HG02642 (cell line): ENCODE results near the gene PRKCH.

Source experiments
- ATAC-seq: cut with Tn5 transposase; IDR thresholded peaks from one replicate; pipeline ENCODE4 v1.9.1; 2021; ENCODE audit warnings: mild to moderate bottlenecking; ENCODE audit not compliant: unreplicated experiment, poor library complexity

The PRKCH gene

DNA sequence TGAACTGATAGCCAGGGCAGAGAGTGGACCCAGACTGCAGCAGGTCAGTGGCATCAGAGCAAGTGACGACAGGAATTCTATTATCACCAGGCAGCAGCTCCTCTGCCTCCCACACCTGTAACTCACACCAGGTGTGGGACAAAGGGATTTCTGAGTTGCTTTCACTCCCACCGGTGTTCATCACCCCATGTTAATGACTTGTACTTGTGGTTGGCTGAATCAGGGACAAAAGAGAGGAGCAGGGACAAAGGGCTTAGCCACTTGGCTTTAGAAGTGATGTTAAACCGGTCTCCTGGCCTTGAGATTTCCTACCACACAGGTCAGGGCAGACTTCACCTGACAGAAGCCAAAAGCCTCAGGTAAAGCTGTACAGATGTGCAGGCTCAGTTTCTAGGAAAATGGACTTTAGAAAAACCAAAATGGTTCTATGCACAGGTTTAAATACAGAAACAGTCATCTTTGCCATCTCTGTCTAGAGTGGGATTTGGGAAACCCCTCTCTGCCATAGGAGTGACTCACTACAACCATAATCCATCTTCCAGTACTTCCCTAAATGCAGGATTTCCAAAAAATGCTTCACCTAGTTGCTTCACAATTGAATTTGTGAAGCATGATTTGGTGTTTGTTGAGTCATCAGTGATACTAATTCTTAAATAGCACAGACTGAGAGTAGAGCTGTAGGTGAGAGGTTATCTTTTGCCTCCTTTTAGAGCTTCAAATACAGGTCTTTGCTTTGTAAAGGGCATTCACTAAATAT lies 158.5 kb downstream of the PRKCH start:
- no peak for ATAC-seq

DNA sequence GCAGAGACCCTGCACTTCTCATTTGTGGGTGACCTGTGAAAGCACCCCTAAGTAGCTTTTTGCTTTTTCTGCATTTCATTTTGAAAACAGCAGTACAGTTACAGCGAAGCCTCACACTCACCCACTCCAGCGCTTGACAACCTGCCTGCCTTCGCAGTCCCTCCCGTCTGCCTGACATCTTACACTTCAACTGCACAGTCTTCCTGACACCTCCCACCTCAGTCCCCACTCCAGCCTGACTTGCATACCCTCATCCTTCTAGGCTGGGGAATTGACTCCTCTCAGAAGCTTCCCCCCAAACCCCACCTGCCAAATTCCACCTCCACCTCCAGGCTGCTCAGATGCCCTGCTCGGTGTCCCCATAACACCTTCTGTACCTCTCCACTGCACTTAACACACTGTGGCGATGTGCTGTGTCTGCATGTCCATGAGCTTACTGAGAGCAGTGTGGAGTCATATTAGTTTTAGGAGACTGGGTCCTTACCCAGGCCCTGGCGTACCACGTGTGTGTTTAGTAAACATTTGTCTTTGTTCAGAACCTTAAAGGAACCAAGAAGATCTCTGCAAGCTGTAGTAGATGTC lies 159.4 kb downstream of the PRKCH start:
- no peak for ATAC-seq

DNA sequence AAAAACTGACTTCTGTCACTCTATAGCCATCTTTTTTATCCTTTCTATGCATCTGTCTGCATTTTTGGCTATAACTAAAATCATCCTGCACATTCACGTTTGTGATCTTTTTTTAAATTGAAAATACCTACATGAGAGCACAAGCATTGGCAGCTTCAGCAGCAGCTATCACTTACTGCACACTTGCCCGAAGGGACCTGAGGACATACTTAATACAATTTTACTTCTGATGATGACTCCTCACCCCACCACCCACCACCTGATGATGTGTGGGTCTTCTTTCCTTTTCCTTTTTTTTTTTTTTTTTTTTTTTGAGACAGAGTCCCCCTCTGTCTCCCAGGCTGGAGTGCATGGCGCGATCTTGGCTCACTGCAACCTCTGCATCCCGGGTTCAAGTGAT lies 160.3 kb downstream of the PRKCH start:
- no peak for ATAC-seq

DNA sequence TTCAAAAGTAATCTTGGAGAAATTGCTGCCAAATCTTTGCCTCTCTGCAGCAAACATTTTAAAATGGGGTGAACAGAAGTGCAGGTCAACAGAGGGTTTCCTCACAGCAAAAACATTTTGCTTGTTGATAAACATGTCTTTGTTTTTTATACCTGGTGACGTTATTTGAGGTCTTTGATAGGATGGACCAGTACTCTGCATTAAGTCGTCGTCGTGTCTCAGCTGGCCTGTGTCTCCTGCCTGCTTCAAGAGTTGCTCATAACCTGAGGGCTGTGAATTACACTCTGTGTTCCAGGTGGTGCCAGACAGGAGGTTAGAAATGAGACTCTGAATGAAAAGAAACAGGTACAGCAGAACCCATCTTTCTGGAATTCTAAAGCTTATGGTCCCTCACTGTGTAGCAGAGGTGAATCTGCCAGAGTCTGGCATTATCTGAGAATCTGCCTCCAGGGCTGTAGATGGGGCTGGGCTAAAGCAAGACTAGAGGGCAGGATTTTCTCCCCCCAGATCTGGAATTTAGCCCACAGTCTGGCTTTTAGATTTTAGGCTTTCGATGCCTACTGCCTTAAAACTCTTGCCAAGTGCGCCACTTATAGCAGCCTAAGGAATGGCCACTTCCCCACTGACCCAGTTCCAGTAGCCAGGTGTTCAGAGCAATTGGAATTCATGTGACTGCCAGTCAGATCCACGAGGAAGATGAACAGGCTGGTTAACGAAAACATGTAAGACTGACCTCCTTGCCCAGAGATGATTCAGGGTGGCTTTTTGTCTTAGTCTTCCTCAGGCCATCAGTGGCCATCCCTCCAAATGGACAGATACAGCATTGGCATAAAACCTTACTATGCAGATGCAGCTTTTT lies 161.2 kb downstream of the PRKCH start:
- no peak for ATAC-seq

DNA sequence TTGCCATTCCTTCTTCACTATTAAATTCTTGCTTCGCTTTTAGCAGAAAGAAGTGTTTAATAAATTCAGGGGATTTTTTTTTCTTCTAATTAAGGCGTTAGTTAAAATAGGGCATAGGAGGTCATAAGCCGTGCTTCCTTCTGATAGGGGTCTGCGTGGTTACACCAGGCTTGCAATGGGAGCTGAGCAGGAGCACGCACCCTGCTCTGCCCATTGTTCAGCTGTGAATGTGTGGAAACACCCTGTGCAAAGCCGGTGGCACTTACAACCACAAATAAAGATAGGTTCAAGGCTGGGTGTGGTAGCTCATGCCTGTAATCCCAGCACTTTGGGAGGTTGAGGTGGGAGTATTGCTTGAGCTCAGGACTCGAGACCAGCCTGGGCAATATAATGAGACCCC lies 162.1 kb downstream of the PRKCH start:
- no peak for ATAC-seq

DNA sequence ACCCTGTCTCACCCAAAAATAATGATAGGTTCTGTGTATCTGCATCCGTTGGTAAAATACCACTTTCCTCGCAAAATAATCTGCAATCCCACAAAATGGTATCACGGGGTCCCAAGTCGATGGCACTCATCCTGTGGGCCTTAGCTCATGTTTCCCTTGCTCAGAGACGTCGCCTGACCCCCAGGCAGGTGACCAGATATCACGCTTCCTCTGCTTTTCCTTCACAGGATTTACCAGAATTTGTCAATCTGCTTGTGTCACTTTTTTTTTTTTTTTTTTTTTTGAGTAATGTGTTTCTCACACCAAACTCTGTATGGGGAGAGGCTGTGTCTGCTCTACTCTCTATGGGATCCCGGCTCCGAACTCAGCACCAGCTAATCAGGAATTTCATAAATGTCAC lies 162.7 kb downstream of the PRKCH start:
- no peak for ATAC-seq

DNA sequence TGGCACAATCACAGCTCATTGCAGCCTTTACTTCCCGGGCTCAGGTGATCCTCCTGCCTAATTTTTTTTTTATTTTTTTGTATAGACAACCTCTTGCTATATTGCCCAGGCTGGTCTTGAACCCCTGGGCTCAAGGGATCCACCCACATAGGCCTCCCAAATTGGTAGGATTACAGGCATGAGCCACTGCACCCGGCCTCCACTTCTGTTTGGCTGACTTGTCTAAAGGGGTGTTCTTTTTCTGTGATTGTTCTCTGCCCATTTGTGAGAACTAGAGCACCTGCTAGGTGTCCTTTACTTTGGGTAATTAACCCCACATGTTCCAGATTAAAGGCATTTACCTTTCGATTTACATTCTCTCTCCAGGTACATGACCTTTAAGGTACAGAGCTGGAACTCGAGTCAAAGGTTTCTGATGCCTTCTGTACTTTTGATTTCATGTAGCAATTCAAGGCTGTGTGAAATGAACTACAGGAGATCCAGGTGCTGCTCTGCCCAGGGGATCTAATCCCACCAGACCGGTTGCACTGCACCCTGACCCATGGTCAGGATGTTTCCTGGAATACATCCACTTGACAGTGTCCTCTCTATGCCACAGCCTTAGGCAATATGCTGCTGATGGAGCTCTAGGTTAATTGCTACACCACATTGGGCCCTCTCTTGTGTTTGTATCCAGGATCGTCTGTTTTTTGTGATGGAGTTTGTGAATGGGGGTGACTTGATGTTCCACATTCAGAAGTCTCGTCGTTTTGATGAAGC lies 163.6 kb downstream of the PRKCH start:
- no peak for ATAC-seq

DNA sequence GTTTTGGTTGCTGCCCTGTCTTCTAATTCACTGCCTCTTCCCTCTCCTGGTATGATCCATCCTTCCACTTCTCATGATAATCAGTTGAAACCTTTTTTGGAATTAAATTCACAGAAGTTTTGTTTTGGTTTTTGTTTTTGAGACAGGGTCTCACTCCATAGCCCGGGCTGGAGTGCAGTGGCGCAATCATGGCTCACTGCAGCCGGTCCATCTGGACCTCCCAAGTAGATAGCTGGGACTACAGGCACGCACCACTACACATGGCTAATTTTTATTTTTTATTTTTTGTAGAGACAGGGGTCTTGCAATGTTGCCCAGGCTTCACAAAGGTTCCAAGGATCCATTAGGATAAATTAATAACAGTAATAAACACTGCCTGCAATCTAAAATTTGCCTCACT lies 164.3 kb downstream of the PRKCH start:
- no peak for ATAC-seq

DNA sequence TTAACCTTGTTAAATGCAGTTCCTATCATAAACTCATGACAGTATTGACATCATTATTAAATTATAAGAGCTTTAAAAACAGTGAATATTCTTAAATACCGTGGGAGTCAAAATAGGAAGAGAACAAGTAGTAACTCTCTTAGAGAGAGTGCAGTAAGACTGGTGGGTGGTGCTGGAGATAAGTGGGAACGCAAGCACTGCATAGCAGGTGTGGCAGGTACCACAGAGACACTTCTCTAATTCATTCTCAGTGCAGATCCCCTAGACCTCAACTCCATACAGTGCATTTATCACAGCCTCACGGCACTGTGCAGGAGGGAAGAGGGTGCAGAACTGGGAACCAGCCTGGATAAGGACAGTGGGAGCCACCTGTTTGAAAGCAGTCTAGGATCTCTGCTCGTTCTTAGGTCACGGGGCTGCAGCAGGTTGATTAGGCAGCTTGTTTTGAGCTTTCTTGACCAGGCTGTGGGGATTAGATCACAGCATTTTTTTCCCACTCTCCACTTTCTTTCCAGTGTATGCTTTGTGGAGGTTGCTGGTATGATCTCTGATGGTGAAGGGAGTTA lies 165.6 kb downstream of the PRKCH start:
- no peak for ATAC-seq

DNA sequence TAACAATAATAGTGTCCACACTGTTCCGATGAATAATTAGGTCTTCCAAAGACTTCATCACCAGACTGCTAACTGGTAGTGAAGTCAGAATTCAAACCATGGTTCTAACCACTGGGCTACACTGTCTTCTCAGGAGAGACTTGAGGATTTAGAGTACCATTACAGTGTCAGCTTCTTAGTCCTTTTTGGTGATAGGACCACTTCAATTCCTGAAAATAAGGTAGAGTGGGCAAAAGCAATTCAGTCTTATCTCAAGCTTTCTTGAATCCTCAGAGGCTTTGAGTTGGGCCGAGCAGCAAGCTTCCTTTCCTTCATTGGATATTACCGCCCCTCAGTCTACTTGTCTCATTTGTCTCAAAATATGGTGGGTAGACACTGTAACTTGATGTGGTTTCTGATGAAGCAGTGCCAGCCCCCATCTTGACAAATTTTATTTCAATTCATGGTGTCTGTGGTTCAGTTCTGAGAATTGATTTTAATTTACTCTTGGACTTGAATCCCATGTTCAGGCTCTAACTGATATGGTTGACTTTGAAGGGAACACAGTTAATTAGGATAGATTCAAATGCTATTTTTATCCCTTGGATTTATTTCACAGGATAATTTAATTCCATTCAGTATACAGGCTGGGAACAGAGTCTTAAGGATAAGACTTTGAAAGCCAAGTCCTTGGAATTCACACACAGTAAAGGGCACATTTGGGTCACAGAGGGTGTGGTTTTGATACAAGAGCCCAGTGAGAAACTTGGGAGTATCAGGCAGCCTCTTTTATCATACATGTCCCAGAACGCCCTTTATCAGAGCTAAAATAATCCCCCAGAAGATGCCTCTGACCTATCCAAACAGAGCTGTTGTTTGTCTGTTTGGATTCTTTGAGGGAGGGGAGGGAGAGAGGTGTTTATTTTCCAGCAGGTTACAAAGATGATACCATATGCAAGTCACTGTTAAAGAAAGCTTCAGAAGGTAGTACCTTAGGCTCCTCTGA lies 167.3 kb downstream of the PRKCH start:
- no peak for ATAC-seq

DNA sequence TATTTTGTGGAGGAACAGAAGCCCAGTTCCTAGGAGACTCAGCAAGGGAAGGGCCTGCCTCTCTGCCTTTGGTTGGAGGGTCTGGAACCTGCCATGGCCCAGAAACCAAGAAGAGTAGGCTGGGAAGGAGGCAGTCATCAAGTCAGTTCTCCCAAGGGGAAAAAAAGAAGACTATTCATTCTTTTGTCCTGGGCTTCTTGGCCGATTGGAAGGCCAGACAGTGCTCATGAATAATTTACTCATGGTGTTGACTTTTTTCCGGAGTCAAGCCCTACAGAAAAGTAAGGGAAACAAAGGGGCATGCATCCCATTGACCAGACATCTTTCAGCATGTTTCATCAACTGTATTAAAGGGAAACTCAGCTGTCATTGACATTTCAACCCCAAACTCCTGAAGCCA lies 168.1 kb downstream of the PRKCH start:
- ATAC-seq = no peak

DNA sequence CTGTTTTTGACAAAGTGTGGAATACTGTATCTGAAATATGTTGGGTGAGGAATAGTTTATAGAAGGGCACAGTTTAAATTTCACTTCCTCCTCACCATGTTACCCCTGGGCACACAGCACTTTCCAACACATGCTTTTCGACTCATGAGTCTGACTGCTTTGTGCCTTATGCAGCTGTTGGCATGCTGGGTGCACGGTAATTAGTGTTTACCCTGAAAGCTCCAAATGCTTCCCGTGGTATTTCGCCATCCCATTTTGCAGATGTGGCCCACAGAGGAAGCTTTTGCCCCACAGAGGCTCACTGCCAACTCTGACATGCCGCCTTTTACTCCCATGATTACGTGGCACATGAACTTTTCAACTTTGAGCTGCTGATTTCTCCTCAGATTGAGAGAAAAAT lies 168.6 kb downstream of the PRKCH start:
- ATAC-seq = no peak

DNA sequence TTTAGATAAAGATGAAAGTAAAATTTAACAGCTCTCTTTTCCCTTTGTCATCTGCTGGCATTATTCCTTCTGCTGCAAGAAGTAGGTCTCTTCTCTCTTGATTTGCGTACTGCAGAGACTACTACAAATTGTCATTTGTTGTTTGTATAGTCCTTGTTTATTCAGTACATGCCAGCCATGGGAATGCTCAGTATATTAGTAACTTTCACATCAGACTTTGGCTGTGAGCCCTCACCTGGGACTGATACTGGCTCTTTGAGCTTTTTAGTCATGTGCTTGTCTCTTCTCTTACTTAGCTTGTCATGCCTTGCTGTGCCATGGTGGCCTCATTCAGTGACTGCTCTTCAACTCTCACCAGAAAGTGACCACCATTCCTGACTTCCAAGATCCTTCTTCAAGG lies 169.8 kb downstream of the PRKCH start:
- no peak for ATAC-seq

DNA sequence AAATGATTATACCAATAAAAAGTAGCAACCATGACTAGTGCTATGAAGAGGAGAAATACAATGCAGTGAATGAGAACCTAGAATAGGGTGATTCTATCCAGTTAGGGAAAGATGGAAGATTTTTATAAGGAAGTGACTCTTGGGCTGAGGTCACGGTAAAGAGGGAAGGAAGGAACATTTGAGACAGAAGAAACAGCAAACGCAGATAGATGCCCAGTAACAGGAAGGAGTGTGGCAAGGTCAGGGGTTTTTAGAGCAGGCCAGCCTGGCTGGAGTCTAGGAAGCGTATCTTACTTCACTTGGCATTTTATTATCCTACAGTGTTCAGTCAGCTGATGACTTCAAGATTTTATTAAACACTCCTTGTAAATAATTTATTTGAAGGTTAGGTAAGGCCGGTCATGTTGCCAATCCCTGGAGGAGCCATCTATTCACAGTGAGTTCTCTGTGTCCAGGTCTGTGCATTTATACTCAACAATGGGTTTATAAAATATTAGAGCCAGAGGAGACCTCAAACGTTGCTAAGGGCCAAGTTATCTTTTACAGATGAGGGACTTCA lies 170.6 kb downstream of the PRKCH start:
- no peak for ATAC-seq

DNA sequence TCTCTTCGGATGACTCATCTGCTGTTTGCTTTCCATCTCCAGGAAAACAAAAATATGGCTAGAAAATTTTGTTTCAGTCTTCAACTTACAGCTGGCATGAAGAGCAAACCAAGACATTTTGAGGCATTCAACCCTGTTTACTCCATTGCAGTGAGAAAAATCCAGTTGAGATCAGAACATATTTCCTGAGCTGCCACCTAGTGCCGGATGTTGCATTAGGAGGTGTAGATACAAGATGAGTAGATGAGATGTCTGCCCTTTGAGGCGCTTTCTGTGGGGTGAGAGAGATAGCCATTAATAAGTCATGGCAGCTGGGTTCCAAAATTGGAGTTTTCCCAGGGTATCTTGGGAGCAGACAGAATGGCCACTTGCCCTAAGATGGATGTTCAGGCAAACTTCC lies 171.1 kb downstream of the PRKCH start:
- no peak for ATAC-seq

DNA sequence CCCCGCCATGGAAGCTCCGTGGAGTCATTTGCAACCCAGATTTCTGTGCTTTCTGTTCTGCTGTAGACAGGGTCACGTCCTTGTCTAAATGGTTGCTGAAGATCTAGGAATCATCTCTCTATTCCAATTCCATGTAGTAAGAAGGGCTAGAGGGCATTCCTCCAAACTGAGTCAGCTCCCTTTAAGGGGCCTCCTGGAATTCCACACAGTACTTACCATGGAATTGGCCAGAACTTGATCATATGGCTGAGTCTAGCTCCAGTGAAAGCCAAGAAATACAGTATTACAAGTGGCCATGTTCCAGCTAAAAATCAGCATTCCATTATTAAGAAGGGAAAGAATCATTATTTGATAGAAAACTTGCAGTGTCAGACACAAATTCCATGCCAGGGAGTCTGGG lies 171.9 kb downstream of the PRKCH start:
- ATAC-seq = no peak

DNA sequence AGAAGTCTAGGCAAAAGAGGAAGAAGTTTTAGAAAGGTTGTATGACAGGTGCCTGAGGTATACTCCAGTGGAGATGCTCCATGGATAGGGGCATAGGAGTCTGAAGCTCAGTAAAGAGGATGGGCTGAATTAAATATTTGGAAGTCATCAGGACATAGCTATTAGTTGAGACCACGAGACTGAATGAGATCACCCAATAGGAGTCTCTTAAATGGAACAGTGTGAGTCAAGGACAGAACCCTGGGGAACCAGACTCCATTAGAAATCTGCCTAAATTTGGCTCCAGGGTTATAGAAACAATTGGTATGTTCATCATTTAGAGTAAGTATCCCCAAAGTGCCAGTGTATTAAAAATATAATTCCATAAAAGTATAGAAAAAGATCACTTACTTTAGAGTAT lies 172.6 kb downstream of the PRKCH start:
- ATAC-seq = no peak

DNA sequence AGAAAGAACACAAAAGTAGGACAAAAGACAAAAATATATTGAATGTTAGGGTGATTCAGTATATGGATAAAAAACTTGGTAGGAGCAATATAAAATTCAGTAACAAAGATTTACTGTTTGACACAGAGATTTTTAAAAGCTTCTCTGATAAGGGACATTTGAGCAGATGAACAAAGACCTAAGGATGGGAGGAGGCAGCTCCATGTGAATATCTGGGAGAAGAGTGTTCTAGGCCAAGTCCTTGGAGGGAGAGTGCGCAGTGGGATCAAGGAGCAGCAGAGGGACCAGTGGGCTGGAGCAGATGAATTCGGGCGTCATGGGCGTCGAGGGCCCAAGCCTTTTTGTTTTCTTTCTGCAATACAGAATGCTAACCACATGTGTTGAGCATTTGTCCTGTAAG lies 174.4 kb downstream of the PRKCH start:
- no peak for ATAC-seq

DNA sequence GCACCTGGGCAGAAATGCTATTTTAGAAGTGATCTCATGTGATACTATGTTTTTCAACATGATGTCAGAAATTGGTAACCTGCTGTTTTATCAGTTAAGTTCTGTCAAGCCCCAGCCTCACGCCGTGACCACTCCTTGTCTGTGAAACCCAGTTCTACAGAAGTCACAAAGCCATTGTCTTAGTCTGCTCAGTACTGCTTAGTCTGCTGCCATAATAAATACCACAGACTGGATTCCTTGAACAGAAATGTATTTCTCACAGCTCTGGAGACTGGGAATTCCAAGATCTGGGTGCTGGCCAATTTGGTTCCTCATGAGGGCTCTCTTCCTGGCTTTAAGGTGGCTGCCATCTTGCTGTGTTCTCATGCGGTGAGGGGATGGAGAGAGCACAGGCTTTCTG lies 176.9 kb downstream of the PRKCH start:
- ATAC-seq = no peak
